Gastrocnemius medialis (tissue), 4 donors: ENCODE data around the gene THRA.

Experiments
- CTCF ChIP-seq, 5 experiments: fragments of 450-650 bp in 3 of 5; fragments of 200-600 bp in 2 of 5; sonication (generic) in 2 of 5; IDR thresholded peaks in 4 of 5; conservative IDR thresholded peaks in 1 of 5; 1 replicate in 4 of 5; 2 replicates in 1 of 5; pipeline ENCODE4 v1.5.1; 2016 to 2019; ENCODE audit warnings: antibody characterized with exemption in 5 of 5, mild to moderate bottlenecking in 3 of 5, moderate library complexity in 3 of 5
- POLR2A ChIP-seq, 2 donors: fragments of 450-650 bp; IDR thresholded peaks; one replicate each; pipeline ENCODE4 v1.6.1; 2017; ENCODE audit warnings: antibody characterized with exemption in 2 of 2, mild to moderate bottlenecking in 2 of 2, moderate library complexity in 2 of 2

GRCh38 chr17:40068129-40068581 lies 5.4 kb downstream of the THRA start:
- TF ChIP-seq CTCF (IDR thresholded peaks at IDR 0.05 in 4 of 5, conservative IDR thresholded peaks at IDR 0.05 in 1 of 5) (no peak), POLR2A (IDR thresholded peaks at IDR 0.05) (no peak)
